ENCODE measurements around the gene CSRP3. TPM values are rescaled to one million over a fixed set of nuclear protein-coding genes. Genes with fewer than 3 reads are reported as not detected.
A peak's percentile ranks its signal among the peaks of the same experiment; 100 is the strongest.

Gene CSRP3
- not detected for total RNA-seq

DNA sequence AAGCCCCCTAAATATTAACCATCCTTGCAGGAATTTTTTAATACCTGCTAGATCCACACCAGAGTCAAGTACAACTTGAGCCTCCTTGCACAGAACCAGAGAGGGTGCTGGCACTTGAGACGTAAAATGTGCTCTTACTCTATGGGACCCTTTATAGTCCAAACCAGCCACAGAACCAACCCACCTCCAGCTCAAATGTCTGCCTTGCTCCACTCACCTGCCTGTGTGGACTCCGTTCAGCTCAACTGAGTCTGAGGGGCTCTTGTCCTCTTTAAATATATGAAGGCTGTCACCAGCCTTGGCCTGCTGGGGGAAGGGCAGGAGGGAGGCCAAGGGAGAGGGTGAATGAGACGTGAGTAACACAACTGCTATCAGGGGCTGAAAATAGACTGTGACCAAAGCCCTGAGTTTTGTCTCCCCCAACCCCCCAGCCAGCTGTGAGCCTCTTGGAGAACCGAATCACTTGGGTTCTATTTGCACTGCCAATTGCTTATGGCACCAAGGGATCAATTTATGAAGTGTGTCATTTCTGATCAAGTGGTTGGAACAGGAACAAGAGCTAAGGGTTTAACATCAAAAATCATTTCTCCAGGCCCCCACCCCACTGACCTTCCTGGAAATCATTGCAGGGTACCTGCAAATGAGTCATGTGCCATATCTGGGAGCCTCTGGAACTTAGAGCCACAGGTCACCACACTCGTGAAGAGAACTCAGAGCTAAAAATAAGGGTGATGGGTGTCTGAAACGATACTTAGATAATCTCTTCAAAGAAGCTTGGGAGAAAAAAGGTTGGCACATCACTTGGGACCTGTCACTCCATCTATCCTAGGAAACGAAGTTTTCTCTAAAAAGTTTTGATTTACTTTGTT is at the start of gene CSRP3:
CSRP3 (minus strand) TSS at position 247 of the 869 bp plus-strand sequence. CDS start 9,535 bp downstream, outside the sequence.
- H3K27me3 Mint-ChIP-seq (ENCODE audit: low read depth): peaks cover 4% of the 10 kb centered on the region
- H3K4me3 Mint-ChIP-seq: no peak within 1 kb of the TSS
- no peaks in the 10 kb centered on the region for H3K4me1 Mint-ChIP-seq (ENCODE audit: low read depth)
- no peaks in the 10 kb centered on the region for H3K36me3 Mint-ChIP-seq (ENCODE audit: insufficient read depth)
- H3K9me3 Mint-ChIP-seq: no peaks in the 10 kb centered on the region
- DNase-seq (no peak), ATAC-seq (no peak)

- no peaks in the 10 kb centered on the region for H3K36me3 Mint-ChIP-seq (ENCODE audit: insufficient read depth)
- no peaks in the 10 kb centered on the region for H3K4me1 Mint-ChIP-seq (ENCODE audit: low read depth)
- H3K9me3 Mint-ChIP-seq: peaks cover 9% of the 10 kb centered on the region
Measured at GRCh38 chr11:19251577-19251976, 49.8 kb upstream of the CSRP3 start.

DNA sequence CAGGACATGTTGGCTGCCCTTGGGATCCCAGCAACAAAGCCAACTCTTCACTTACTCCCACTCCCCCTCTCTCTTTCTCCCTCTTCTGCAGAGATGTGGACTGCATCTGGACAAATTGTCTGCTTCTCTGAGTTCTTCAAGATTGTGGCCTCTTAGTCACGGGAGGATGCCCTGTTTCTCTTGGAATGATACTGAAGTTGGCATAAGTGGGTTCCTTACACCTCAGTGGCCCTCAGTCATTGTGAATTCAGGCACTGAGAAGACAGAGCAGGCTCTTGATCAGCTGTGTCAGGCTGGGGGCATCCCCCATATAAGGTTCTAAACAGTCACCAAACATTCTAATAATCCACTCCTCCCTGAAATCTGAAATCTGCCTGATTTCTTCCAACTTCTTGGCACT is 45.0 kb upstream of the CSRP3 start:
- no peak for ATAC-seq
- DNase-seq: no peak
- H3K4me3 Mint-ChIP-seq: no peak overlapping the region
- peaks cover 50% of the 10 kb centered on the region for H3K27me3 Mint-ChIP-seq (ENCODE audit: low read depth)
- H3K36me3 Mint-ChIP-seq (ENCODE audit: insufficient read depth): no peaks in the 10 kb centered on the region
- H3K9me3 Mint-ChIP-seq: peaks cover 4% of the 10 kb centered on the region
- peaks cover 9% of the 10 kb centered on the region for H3K4me1 Mint-ChIP-seq (ENCODE audit: low read depth)

More at GRCh38 chr11:19251577-19251976, 49.8 kb upstream of the CSRP3 start:
- no peak for DNase-seq
- H3K4me3 Mint-ChIP-seq: no peak overlapping the region
- H3K27me3 Mint-ChIP-seq (ENCODE audit: low read depth): peaks cover 27% of the 10 kb centered on the region
- no peak for ATAC-seq

GRCh38 chr11:19245351-19245750 is 43.6 kb upstream of the CSRP3 start:
- Mint-ChIP-seq H3K4me1 (ENCODE audit: low read depth) (peaks cover 11% of the 10 kb centered on the region), H3K27me3 (ENCODE audit: low read depth) (peaks cover 47% of the 10 kb centered on the region), H3K4me3 (no peak overlapping the region), H3K36me3 (ENCODE audit: insufficient read depth) (no peaks in the 10 kb centered on the region), H3K9me3 (peaks cover 4% of the 10 kb centered on the region)
- no peak for ATAC-seq
- no peak for DNase-seq

DNA sequence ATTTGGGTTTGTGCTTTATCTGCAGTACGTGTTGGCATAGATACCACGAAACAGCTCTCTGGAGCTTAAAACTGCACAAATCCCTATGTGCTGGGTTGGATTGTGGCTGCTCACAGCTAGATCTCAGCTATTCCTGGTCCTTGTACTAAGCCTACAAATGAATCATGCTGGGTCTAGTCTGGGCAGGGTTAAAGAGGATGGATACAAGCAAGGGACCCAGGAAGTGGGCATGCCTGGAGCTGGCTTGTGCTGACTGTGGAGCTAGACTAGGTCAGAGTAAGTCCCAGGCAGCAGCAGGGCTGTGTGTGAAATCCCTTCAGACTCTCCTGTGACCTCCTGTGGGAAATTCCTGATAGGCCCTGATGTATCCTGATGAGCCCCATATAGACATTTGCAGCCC is 42.8 kb upstream of the CSRP3 start:
- Mint-ChIP-seq H3K9me3 (peaks cover 3% of the 10 kb centered on the region), H3K4me3 (no peak overlapping the region), H3K4me1 (ENCODE audit: low read depth) (peaks cover 14% of the 10 kb centered on the region), H3K27me3 (ENCODE audit: low read depth) (peaks cover 46% of the 10 kb centered on the region), H3K36me3 (ENCODE audit: insufficient read depth) (no peaks in the 10 kb centered on the region)
- ATAC-seq (no peak), DNase-seq (no peak)

- H3K4me1 Mint-ChIP-seq (ENCODE audit: low read depth): peaks cover 14% of the 10 kb centered on the region
- ATAC-seq: no peak
- DNase-seq: no peak
- H3K9me3 Mint-ChIP-seq: no peaks in the 10 kb centered on the region
- H3K27me3 Mint-ChIP-seq (ENCODE audit: low read depth): peaks cover 46% of the 10 kb centered on the region
- H3K36me3 Mint-ChIP-seq (ENCODE audit: insufficient read depth): no peaks in the 10 kb centered on the region
- H3K4me3 Mint-ChIP-seq: no peak overlapping the region
Measured at GRCh38 chr11:19244084-19244483, 42.3 kb upstream of the CSRP3 start.

DNA sequence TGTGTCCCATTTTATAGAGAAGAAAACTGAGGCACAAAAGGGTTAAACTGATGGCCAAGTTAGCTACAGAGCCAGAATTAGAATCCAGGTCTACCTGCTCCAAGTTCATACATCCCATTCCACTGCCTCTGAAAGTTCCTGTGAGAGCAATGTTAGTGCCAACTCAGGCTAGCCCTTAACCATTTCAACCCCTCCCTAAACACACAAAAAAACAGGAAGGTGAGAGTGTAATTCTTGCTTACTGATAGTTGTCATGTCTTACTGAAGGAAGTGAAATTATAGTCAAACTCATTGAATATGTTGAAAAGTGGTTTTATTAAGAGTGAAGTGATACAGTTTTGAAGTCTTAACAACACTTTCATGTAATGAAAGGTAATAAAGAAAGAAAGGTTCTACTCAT is 41.8 kb upstream of the CSRP3 start:
- Mint-ChIP-seq H3K9me3 (no peaks in the 10 kb centered on the region), H3K36me3 (ENCODE audit: insufficient read depth) (no peaks in the 10 kb centered on the region), H3K4me1 (ENCODE audit: low read depth) (peaks cover 14% of the 10 kb centered on the region), H3K4me3 (no peak overlapping the region), H3K27me3 (ENCODE audit: low read depth) (peaks cover 42% of the 10 kb centered on the region)
- DNase-seq: no peak
- ATAC-seq: no peak

DNA sequence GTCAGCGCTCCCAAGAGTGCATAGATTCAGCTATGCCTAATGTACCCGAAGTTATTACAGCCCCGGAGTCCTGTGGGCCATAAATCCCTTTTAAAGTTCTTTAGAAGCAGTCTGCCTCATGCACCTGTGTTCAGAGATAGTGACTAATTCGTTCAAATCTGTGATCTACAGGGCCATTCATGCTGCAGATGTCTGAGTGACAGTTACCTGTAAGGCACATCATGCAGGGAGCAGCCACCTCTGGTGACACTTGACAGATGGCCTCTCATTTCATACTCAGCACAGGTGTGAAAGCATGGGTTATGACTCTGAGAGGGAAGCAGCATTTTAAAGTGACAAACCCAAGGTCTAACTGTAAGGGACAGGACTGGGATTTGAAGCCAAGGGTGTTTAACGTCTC is 41.4 kb upstream of the CSRP3 start:
- Mint-ChIP-seq H3K36me3 (ENCODE audit: insufficient read depth) (no peaks in the 10 kb centered on the region), H3K9me3 (no peaks in the 10 kb centered on the region), H3K4me1 (ENCODE audit: low read depth) (peaks cover 14% of the 10 kb centered on the region), H3K27me3 (ENCODE audit: low read depth) (peaks cover 38% of the 10 kb centered on the region), H3K4me3 (no peak overlapping the region)
- DNase-seq (no peak), ATAC-seq (no peak)

GRCh38 chr11:19242179-19242932 is 40.6 kb upstream of the CSRP3 start:
- DNase-seq (no peak), ATAC-seq (no peak)
- Mint-ChIP-seq H3K9me3 (no peaks in the 10 kb centered on the region), H3K36me3 (ENCODE audit: insufficient read depth) (no peaks in the 10 kb centered on the region), H3K27me3 (ENCODE audit: low read depth) (peaks cover 37% of the 10 kb centered on the region), H3K4me1 (ENCODE audit: low read depth) (peaks cover 14% of the 10 kb centered on the region), H3K4me3 (peak overlapping the region; percentile 84)

DNA sequence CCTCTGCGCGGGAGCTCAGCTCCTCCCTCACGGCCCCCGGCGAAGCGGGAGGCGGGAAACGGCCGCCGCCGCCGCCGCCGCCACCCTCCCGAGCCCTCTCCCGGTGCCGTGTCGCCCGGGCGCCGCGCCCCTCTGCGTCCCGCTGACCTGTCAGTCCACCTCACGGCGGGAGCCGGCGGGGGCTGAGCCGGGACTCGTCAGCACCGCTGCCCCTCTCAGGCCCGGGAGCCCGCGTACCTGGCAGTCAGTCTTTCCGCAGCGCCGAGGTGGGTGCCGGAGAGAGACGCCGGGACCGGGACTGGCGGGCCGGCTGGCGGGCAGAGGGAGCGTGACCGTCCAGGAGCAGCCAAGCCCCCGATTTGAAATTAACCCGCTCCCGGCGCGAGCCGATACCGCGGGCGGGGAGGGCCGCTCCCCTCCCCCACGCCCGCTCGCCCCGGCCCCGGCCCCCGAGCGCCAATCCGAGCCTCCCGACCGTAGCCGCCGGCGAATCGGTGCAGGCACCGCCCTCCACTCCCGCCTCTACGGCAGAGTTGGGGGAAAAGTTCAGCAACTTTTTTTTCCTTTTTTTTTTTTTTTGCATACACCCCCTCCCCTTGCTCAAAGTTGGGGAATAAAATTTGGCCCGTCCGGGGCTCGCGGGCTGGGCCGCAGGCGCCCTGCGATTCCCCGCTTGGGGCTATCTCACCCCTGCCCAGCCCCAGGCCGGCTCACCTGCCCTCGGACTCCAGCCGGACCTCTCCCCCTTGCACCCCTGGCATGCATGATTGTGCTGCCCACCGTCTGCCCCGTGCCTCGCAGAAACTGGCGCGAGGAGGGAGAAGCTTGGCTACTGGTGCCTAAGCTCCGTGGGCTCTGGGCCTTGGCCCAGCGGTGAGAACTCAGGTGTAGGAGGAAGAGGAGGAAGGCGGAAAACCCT is 39.7 kb upstream of the CSRP3 start:
- DNase-seq (no peak), ATAC-seq (peak; percentile 43 to 49)
- Mint-ChIP-seq H3K9me3 (no peaks in the 10 kb centered on the region), H3K27me3 (ENCODE audit: low read depth) (peaks cover 37% of the 10 kb centered on the region), H3K36me3 (ENCODE audit: insufficient read depth) (no peaks in the 10 kb centered on the region), H3K4me3 (peak overlapping the region; percentile 84), H3K4me1 (ENCODE audit: low read depth) (peaks cover 14% of the 10 kb centered on the region)

DNA sequence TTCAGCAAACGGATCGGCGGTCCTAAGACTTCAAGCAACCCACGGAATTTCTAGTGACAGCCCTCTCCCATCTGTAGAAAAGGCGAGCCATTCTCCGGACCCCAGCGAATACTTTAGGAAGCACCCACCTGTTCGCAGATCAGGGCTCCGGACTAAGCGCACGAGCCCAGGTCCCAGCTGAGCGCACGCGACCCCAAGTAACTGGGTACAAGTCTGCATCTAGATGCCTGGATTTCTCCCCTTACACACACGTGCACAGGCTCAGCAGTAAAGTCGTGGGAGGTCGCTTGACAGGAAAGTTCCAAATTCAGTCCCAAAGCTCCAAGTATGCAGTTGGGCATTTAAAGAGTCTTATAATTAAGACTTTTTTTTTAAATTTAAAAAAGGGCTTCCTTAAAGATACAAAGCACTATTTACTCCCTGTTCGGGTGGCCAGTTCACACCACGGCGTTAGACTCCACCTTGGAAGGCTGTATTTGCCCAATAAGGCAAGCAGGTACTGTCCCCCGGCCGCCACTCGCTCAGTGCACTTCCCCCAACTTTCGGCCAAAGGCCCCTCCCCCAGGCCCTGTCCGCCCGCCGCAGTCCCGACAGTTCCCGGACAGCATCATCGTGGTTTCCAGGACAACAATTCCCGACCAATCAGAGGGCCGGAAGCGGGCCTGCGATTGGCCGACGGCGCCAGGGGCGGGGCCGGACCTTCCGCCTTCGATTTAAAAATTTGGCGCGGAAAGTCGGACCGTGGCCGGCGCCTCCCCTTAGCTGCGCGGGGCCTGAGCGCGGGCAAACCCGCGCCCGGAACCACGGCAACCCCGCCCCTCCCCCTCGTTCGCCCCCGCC is 38.9 kb upstream of the CSRP3 start, which contains the start of gene E2F8:
E2F8 (minus strand) TSS at position 526 of the 840 bp plus-strand sequence. CDS start 824 bp downstream, outside the sequence.
- peak; percentile 82 to 86 for ATAC-seq
- peaks cover 14% of the 10 kb centered on the region for H3K4me1 Mint-ChIP-seq (ENCODE audit: low read depth)
- H3K4me3 Mint-ChIP-seq: peak within 1 kb of the TSS; percentile 87
- peak; percentile 66 for DNase-seq
- H3K36me3 Mint-ChIP-seq (ENCODE audit: insufficient read depth): no peaks in the 10 kb centered on the region
- peaks cover 32% of the 10 kb centered on the region for H3K27me3 Mint-ChIP-seq (ENCODE audit: low read depth)
- H3K9me3 Mint-ChIP-seq: no peaks in the 10 kb centered on the region

DNA sequence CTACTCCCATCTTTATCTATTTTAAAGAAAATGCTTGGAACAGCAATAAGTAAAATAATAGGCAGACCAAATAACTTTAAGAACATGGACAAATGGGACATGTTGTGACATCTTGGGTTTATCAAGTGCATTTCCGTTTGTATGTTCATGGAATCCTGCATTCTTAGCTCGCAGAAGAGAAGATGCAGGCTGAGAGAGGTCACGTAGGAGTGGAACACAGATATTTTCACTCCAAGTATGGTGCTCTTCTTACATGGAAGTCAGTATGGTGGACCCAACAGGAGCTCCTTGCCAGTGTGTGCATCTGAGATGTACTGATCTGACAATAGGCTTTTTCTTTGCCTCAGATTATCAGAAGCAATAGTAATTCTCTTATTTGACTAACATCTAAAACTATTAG is 37.3 kb upstream of the CSRP3 start:
- no peaks in the 10 kb centered on the region for H3K9me3 Mint-ChIP-seq
- ATAC-seq (no peak), DNase-seq (no peak)
- no peak overlapping the region for H3K4me3 Mint-ChIP-seq
- H3K4me1 Mint-ChIP-seq (ENCODE audit: low read depth): peaks cover 14% of the 10 kb centered on the region
- H3K27me3 Mint-ChIP-seq (ENCODE audit: low read depth): peaks cover 26% of the 10 kb centered on the region
- no peaks in the 10 kb centered on the region for H3K36me3 Mint-ChIP-seq (ENCODE audit: insufficient read depth)

- H3K9me3 Mint-ChIP-seq: no peaks in the 10 kb centered on the region
- no peak for DNase-seq
- H3K36me3 Mint-ChIP-seq (ENCODE audit: insufficient read depth): no peaks in the 10 kb centered on the region
- no peak for ATAC-seq
- peaks cover 16% of the 10 kb centered on the region for H3K27me3 Mint-ChIP-seq (ENCODE audit: low read depth)
- H3K4me3 Mint-ChIP-seq: no peak overlapping the region
- H3K4me1 Mint-ChIP-seq (ENCODE audit: low read depth): peaks cover 14% of the 10 kb centered on the region
Measured at GRCh38 chr11:19237813-19238212, 36.0 kb upstream of the CSRP3 start.
